Astrocyte of the spinal cord (primary cell): ENCODE data around the gene KCNK5.

ENCODE experiments used
- DNase-seq: peaks from one replicate; pipeline ENCODE4 v3.0.0; 2011; ENCODE audit warnings: low read depth, low spot score
- H3K4me3 ChIP-seq: 2 replicates; pipeline ENCODE4 v1.5.1; 2011; ENCODE audit warnings: low read depth, mild to moderate bottlenecking, low read length, moderate library complexity
- CTCF ChIP-seq: IDR thresholded peaks from 2 replicates; pipeline ENCODE4 v1.5.1; 2012; ENCODE audit warnings: low read depth, mild to moderate bottlenecking, low read length, inconsistent platforms
- in situ Hi-C: cut with HindIII; loops from 2 replicates; pipeline ENCODE4 v1.10.0; 2017; ENCODE audit warnings: low sequenced_read_pairs

The KCNK5 gene

GRCh38 chr6:39169448-39170344 is 59.6 kb downstream of the KCNK5 start:
- no peak for DNase-seq
- H3K4me3 ChIP-seq = no peak overlapping the region
- in situ Hi-C loops = no loop called here
- TF ChIP-seq CTCF = no peak

- DNase-seq = no peak
- no peak for TF ChIP-seq CTCF
- H3K4me3 ChIP-seq = no peak overlapping the region
- in situ Hi-C loops = no loop called here
Observed at GRCh38 chr6:39167866-39168625, 61.2 kb downstream of the KCNK5 start.

GRCh38 chr6:39167321-39167720 is 62.0 kb downstream of the KCNK5 start:
- no peak for TF ChIP-seq CTCF
- no peak for DNase-seq
- in situ Hi-C loops = no loop called here

GRCh38 chr6:39166912-39167290 is 62.4 kb downstream of the KCNK5 start:
- DNase-seq = no peak
- H3K4me3 ChIP-seq = no peak overlapping the region
- in situ Hi-C loops = no loop called here
- no peak for TF ChIP-seq CTCF

More at GRCh38 chr6:39167321-39167720, 62.0 kb downstream of the KCNK5 start:
- H3K4me3 ChIP-seq = no peak overlapping the region

GRCh38 chr6:39166189-39166911 is 62.9 kb downstream of the KCNK5 start:
- TF ChIP-seq CTCF = peak; percentile 68
- peak; percentile 6 for DNase-seq
- no peak overlapping the region for H3K4me3 ChIP-seq
- in situ Hi-C loops = no loop called here

GRCh38 chr6:39157511-39157910 is 71.8 kb downstream of the KCNK5 start:
- no peak overlapping the region for H3K4me3 ChIP-seq
- no peak for TF ChIP-seq CTCF
- in situ Hi-C loops = no loop called here
- no peak for DNase-seq
